Natural killer cell treated with Interleukin-12 subunit alpha and Interleukin-12 subunit beta and Interleukin-15 and Interleukin-18, amount 100 ng/mL, for 72 hours (primary cell): ENCODE results near the gene RDH5. TPM values are rescaled to one million over a fixed set of nuclear protein-coding genes. Genes with fewer than 3 reads are reported as not detected.
A peak's percentile ranks its signal among the peaks of the same experiment; 100 is the strongest.

ENCODE experiments used
- ATAC-seq, 2 donors: fragments of 150-1000 bp; cut with Tn5 transposase in 1 of 2; sonication (Bioruptor Pico), chemical (Tn5 transposase) in 1 of 2; 2 replicates each; pipeline ENCODE4 v1.10.0; 2021
- DNase-seq: peaks from one replicate; pipeline ENCODE4 v3.0.0; 2022; ENCODE audit warnings: low spot score
- H3K27ac Mint-ChIP-seq, 2 donors: 1 replicate in 1 of 2; 2 replicates in 1 of 2; pipeline ENCODE4 v1.8.0; 2022; ENCODE audit warnings: mixed read lengths in 2 of 2, mild to moderate bottlenecking in 1 of 2, moderate library complexity in 1 of 2
- H3K27me3 Mint-ChIP-seq, 2 donors: 1 replicate in 1 of 2; 2 replicates in 1 of 2; pipeline ENCODE4 v1.8.0; 2022; ENCODE audit warnings: mixed read lengths in 2 of 2
- H3K36me3 Mint-ChIP-seq: one replicate; pipeline ENCODE4 v1.8.0; 2022; ENCODE audit warnings: mixed read lengths
- H3K4me1 Mint-ChIP-seq, 2 donors: 1 replicate in 1 of 2; 2 replicates in 1 of 2; pipeline ENCODE4 v1.8.0; 2022; ENCODE audit warnings: low read depth in 2 of 2, mixed read lengths in 2 of 2, mild to moderate bottlenecking in 1 of 2
- H3K4me3 Mint-ChIP-seq: one replicate; pipeline ENCODE4 v1.8.0; 2022; ENCODE audit warnings: mixed read lengths
- H3K9me3 Mint-ChIP-seq: 2 replicates; pipeline ENCODE4 v1.8.0; 2022; ENCODE audit warnings: mixed read lengths
- total RNA-seq, 2 donors: library from RNA; stranded (reverse); gene quantifications; one replicate each; pipeline ENCODE4 v1.2.3, GENCODE V29; 2022

The RDH5 gene
- total RNA-seq, 2 donors from 2014 or later: 10.2 to 11.7 TPM

DNA sequence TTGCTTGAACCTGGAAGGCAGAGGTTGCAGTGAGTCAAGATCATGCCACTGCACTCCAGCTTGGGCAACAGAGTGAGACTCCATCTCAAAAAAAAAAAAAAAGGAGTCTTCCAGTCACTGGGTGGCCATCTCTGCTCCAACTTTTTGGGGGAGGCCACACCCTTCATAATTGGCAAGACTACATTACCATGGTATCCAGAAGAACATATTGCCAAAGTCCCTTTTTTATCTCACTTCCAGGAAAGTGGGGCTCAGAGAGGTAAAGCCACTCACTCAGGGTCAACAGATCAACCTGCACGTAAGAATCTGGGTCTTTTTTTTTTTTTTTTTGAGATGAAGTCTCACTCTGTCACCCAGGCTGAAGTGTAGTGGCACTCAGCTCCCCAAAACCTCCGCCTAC lies 13.7 kb downstream of the RDH5 start:
- no peak for ATAC-seq
- H3K27me3 Mint-ChIP-seq: no peaks in the 10 kb centered on the region
- DNase-seq: no peak
- H3K4me1 Mint-ChIP-seq: peaks cover 42 to 43% of the 10 kb centered on the region in 2 donors
- H3K27ac Mint-ChIP-seq: no peak overlapping the region
- H3K36me3 Mint-ChIP-seq: no peaks in the 10 kb centered on the region
- H3K4me3 Mint-ChIP-seq: no peak overlapping the region
- H3K9me3 Mint-ChIP-seq: no peaks in the 10 kb centered on the region

DNA sequence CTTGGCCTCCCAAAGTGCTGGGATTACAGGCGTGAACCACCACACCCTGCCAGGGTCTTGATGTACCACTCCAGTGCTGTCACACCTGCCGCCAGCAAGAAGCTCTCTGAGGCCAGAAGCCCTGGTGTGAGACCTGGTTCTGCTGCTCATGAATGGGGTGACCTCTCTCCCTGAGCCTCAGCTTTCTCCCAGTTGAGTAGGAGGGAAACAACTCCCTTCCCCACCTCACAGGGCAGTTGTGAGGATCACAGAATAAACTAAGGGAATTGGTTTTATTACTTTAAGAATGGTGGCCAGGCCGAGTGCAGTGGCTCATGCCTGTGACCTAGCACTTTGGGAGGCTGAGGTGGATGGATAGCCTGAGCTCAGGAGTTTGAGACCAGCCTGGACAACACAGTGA lies 14.4 kb downstream of the RDH5 start:
- no peak for ATAC-seq
- Mint-ChIP-seq H3K36me3 (no peaks in the 10 kb centered on the region), H3K9me3 (no peaks in the 10 kb centered on the region), H3K4me3 (no peak overlapping the region), H3K27ac (no peak overlapping the region), H3K27me3 (no peaks in the 10 kb centered on the region), H3K4me1 (peaks cover 36 to 43% of the 10 kb centered on the region in 2 donors)
- DNase-seq: no peak

DNA sequence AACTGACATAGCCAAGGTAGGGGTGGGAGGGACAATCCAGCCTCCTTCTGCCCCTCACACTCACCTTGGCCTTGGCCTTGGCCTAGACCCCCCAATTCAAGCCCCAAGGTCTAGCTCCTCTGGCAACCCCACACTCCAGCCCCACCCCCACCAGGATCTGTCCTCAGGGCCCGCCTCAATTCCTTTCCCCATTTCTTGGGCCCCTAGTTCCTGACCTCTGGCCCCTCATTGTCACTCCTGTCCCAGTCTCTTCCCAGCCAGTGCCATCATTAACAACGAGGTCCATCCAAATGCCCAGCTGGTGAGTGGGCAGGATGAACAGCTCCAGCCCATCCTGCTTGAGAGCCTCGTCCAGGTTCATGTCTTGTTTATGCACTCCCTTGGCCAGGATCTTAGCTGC lies 15.9 kb downstream of the RDH5 start:
- H3K4me3 Mint-ChIP-seq: no peak overlapping the region
- H3K4me1 Mint-ChIP-seq: peaks cover 22 to 29% of the 10 kb centered on the region in 2 donors
- H3K27ac Mint-ChIP-seq: no peak overlapping the region
- H3K36me3 Mint-ChIP-seq: no peaks in the 10 kb centered on the region
- ATAC-seq (no peak), DNase-seq (no peak)
- no peaks in the 10 kb centered on the region for H3K27me3 Mint-ChIP-seq
- no peaks in the 10 kb centered on the region for H3K9me3 Mint-ChIP-seq

DNA sequence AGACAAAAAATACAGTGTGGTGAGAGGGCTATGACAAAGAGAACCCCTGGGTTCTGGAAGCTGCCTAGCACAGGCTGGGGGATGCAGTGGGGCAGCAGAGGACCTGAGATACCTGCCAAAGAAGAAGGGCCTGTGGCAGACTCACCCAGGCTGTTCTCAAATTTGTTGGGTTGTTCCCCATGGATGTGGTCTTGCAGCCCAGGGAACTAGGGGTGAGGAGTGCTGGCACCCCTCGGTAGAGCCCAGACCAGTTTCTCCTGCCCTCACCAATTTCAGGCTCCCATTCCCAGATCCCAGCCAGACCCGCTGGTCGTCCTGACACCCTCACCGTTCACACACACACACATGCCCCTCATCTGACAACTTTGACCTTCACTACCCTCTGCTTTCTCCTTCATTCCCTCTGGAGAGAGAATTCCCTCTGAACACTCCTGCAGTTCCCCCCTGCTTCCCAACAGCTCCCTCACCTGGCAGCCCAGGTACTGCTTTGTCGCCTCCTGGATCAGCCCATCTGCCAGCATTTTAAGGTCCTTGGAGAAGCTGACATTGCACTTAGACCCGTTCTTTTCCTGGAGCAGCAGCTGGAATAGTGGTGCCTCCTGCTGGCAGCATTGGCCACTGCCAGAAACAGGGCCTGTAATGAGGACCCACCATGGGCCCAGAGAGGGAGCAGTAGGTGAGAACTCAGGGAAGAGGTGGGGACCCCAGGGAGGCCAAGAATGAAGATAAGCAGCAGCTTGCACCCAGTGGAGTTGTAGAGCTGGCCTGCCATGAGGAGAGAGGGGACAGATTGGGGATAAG lies 16.8 kb downstream of the RDH5 start:
- peak overlapping the region; percentile 30 to 72 for H3K27ac Mint-ChIP-seq
- DNase-seq (no peak), ATAC-seq (peak; percentile 54 to 67)
- H3K27me3 Mint-ChIP-seq: no peaks in the 10 kb centered on the region
- H3K36me3 Mint-ChIP-seq: no peaks in the 10 kb centered on the region
- H3K9me3 Mint-ChIP-seq: no peaks in the 10 kb centered on the region
- H3K4me1 Mint-ChIP-seq: peaks cover 25 to 32% of the 10 kb centered on the region in 2 donors
- H3K4me3 Mint-ChIP-seq: peak overlapping the region; percentile 39

DNA sequence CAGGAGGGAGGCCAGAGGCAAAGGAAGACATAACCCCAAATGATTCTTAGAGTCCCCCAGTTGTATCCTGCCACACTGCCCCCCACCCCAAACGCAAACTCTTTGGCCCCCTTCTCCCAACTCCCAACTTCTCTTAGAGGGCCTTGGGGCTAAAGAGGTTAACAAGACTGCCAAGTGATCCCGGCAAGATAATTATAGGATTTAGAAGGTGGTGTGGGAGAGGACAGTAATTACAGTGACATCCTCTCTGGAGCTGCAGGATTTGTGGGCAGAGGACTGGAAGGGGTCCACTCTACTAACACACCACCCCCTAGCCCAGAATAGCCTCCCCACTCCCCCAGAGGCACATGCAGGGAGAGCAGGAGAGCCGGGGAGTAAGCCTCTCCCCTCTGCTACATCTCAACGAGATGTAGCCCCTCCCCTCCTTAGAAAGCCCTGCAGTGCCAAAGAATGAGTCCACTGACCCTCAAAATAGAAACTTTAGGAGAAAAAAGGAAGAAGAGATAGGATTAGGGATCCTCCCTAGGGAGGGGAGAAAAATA lies 17.5 kb downstream of the RDH5 start:
- H3K27ac Mint-ChIP-seq: peak overlapping the region; percentile 30 to 72
- peaks cover 30 to 39% of the 10 kb centered on the region in 2 donors for H3K4me1 Mint-ChIP-seq
- H3K4me3 Mint-ChIP-seq: peak overlapping the region; percentile 89
- DNase-seq (no peak), ATAC-seq (no peak)
- H3K27me3 Mint-ChIP-seq: no peaks in the 10 kb centered on the region
- no peaks in the 10 kb centered on the region for H3K9me3 Mint-ChIP-seq
- no peaks in the 10 kb centered on the region for H3K36me3 Mint-ChIP-seq

DNA sequence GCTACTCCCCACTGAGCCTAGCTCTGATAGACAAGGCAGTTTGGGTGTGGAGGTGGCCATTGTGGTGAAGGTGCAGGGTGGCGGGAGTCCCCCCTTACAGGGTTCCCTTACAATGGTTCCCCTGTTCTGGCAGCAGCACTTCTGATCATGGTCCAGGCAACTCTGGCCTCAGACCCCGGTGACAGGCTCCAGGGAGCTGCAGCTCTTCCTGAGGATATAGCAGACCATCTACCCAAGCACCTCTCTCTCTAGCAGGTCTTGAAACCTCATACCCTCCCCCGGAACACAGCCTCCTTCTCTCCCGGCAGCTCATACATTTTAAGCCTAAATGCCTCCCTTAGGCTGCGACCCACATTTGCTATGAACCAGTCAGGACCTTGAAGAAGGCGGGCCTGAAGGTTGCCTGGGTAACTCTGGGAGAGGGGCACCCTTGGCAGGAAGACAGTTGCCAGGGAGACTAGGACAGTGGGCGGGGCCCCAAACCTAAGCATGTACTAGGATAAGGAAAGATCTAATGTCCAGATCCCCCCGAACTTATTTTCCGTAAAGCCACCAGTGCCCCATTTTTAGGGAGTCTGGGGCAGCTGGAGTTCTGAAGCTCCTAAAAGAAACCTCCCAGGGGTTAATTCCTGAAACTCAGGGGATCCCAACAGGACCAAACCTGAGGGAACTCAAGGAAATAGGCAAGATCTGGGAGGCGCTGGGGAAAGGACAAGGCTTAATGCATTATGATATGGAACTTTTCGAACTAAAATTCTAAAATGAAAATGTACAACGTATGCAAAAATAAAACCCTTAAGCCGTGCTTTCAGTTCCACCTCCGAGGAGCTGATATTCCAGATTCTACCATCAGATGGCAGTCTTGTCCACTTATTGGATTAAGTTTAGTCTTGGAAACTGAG lies 18.2 kb downstream of the RDH5 start:
- Mint-ChIP-seq H3K4me3 (peak overlapping the region; percentile 89), H3K27me3 (no peaks in the 10 kb centered on the region), H3K36me3 (no peaks in the 10 kb centered on the region), H3K9me3 (no peaks in the 10 kb centered on the region), H3K27ac (peak overlapping the region; percentile 30 to 72), H3K4me1 (peaks cover 33 to 42% of the 10 kb centered on the region in 2 donors)
- ATAC-seq: peak; percentile 73 to 84
- DNase-seq: peak; percentile 75

DNA sequence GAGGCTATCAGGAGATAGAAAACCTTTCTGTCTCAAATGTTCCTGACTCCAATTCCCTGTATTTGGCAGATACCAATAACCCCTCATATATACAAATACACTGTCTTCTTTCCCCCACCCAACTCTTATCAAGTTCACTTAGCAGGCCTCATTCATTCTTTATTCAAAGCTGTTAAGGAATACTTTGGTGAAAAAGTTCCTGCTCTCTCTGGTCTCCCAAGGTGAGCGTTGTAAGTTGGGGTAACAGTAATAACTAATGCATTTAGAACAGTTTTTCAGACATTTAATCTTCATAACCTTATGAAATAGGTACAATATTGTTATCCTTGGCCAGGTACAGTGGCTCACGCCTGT lies 18.8 kb downstream of the RDH5 start:
- peak overlapping the region; percentile 89 for H3K4me3 Mint-ChIP-seq
- H3K27ac Mint-ChIP-seq: peak overlapping the region in 1 of 2 donors; percentile 72
- ATAC-seq: no peak
- H3K27me3 Mint-ChIP-seq: no peaks in the 10 kb centered on the region
- no peak for DNase-seq
- H3K9me3 Mint-ChIP-seq: no peaks in the 10 kb centered on the region
- H3K36me3 Mint-ChIP-seq: no peaks in the 10 kb centered on the region
- peaks cover 33 to 43% of the 10 kb centered on the region in 2 donors for H3K4me1 Mint-ChIP-seq

DNA sequence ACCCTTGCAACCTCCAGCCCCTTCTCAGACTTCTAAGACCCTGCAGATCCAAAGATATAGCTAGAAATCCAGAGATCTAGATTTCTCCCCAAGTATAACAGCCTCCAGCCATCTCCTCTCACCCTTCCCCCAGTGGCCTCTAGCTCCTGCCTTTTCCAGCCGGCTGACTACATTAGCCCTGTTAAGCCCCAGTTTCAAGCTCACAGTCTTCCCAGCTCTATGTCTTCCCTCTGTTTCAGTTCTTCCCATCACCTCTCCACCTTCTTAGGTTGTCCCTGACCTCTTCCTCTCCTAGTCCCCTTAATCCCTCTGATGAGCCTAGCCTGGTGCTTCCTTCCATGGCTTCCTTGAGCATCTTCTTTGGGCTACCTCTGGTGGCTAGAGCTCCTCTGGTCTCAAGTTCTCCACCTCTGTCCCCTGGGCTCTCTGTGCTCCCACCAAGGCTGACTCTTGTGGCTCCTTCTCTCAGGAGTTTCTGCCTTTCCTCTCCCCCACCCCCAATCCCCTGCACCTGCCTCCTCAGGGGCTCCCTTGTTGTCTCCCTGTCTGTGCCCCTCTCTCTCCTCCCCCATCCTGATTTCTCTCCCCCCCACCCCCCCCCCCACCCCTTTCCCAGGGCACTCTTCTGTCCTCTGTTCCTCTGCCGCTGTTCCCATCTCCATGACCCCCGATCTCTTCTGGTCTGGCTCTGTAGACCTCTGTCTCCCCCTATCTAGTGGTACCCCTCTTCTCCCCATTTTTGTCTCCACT lies 21.9 kb downstream of the RDH5 start:
- no peak for DNase-seq
- H3K27ac Mint-ChIP-seq: peak overlapping the region; percentile 66 to 67
- H3K27me3 Mint-ChIP-seq: no peaks in the 10 kb centered on the region
- no peaks in the 10 kb centered on the region for H3K36me3 Mint-ChIP-seq
- H3K9me3 Mint-ChIP-seq: no peaks in the 10 kb centered on the region
- H3K4me3 Mint-ChIP-seq: peak overlapping the region; percentile 87
- no peak for ATAC-seq
- peaks cover 36 to 54% of the 10 kb centered on the region in 2 donors for H3K4me1 Mint-ChIP-seq

DNA sequence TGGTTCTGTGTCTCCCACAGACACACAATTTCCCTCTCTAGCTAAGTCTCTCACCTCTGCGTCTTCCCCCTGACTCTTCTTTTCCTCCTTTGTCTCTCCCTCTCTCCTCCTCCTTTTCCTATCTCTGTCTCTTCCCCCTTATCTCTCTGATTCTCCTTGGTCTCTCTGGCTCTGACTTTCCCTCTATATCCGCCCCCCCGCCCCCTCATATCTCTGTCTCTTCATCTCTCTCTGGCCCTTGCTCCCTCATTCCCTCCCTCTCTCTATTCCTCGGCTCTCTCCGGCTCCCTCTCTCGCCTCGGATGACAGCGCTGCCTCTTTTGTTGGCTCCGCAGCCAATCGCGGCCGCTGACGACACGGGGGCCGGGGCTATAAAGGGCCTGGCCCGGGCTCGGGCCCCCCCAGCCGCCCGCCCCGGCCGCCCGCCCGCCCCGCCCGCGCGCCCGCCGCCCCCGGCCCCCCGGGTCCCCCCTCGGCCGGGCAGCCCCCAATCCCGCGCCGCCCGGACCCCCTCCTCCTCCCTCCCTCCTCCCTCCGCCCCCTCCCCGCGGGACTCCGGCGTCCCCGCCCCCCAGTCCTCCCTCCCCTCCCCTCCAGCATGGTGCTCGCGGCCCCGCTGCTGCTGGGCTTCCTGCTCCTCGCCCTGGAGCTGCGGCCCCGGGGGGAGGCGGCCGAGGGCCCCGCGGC lies 22.7 kb downstream of the RDH5 start, which contains the start of gene GDF11:
GDF11 (plus strand) TSS at position 404 of the 687 bp plus-strand sequence; CDS start at position 599, 195 bp downstream.
- H3K4me1 Mint-ChIP-seq: peaks cover 31 to 53% of the 10 kb centered on the region in 2 donors
- H3K4me3 Mint-ChIP-seq: peak within 1 kb of the TSS; percentile 89
- ATAC-seq: peak; percentile 80 to 85
- H3K27ac Mint-ChIP-seq: peak within 1 kb of the TSS; percentile 66 to 67
- H3K36me3 Mint-ChIP-seq: no peaks in the 10 kb centered on the region
- no peaks in the 10 kb centered on the region for H3K9me3 Mint-ChIP-seq
- H3K27me3 Mint-ChIP-seq: no peaks in the 10 kb centered on the region
- DNase-seq: peak; percentile 77

DNA sequence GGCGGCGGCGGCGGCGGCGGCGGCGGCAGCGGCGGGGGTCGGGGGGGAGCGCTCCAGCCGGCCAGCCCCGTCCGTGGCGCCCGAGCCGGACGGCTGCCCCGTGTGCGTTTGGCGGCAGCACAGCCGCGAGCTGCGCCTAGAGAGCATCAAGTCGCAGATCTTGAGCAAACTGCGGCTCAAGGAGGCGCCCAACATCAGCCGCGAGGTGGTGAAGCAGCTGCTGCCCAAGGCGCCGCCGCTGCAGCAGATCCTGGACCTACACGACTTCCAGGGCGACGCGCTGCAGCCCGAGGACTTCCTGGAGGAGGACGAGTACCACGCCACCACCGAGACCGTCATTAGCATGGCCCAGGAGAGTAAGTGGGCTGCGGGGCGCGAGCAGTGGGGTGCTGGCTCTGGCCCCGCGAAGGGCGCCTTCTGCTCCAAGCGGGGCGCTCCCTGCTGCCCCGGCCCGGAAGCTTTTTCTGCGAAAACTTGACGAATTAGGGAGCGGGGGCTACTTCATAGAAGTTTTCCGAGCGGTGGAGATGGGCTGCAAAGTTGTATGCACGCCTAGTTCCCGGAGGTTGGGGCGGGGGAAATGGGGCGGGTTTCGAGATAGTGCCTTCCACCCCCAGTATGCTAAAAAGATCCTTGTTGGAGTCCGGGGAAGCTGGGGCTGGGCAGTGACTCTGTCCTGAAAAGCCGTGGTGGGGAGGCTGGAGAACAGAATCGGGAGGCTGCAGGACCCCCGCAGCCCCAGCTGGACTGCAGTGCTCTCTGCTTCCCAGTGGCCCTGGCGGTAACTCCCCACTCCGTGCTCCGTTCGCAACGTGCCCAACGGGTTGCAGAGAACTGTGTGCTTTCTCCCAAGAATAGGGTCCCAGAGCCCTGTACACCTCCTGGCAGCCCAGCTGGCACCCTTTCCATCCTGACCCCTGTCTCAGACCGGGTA lies 23.5 kb downstream of the RDH5 start:
- H3K4me1 Mint-ChIP-seq: peaks cover 25 to 49% of the 10 kb centered on the region in 2 donors
- no peaks in the 10 kb centered on the region for H3K27me3 Mint-ChIP-seq
- DNase-seq (peak; percentile 66), ATAC-seq (peak; percentile 70)
- H3K36me3 Mint-ChIP-seq: no peaks in the 10 kb centered on the region
- peak overlapping the region; percentile 36 to 68 for H3K27ac Mint-ChIP-seq
- H3K9me3 Mint-ChIP-seq: no peaks in the 10 kb centered on the region
- peak overlapping the region; percentile 89 for H3K4me3 Mint-ChIP-seq

DNA sequence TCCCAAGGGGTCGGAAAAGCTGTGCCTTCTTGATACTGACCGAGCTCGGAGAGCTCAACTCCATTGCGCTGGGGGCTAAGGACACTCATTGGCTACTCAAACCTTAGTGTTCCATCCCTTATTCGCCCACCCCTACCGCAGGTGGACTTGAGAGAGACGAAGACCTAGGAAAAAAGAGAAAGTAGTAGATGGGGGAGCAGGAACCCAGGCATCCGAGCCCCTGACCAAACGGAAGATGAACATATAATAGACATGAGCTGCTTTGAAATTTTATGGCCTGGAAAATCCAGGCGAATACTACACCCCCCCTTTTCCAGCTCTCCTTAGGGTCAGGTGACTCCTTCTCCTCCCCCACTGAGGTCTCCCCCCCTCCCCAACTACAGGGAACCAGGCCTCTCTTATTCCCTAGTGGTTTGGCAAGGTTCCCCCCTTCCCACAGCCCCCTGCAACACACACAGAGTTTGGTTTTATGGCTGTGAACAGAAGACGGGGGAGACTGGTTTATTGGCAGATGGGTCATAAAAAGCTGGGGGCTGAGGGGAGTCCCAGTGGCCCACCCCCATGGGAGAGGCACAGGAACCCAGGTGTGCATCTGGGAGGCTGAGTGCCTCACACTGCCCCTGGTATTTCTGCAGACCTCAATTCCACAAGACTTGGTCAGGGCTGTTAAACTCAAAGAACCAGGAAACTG lies 24.3 kb downstream of the RDH5 start:
- no peak for ATAC-seq

More for the DNA sequence above, 24.3 kb downstream of the RDH5 start:
- peaks cover 25 to 44% of the 10 kb centered on the region in 2 donors for H3K4me1 Mint-ChIP-seq
- H3K27me3 Mint-ChIP-seq: no peaks in the 10 kb centered on the region
- H3K36me3 Mint-ChIP-seq: no peaks in the 10 kb centered on the region
- H3K27ac Mint-ChIP-seq: peak overlapping the region; percentile 36 to 68
- no peaks in the 10 kb centered on the region for H3K9me3 Mint-ChIP-seq
- H3K4me3 Mint-ChIP-seq: peak overlapping the region; percentile 89
- DNase-seq: no peak
